C1 segment of cervical spinal cord (tissue), 14 donors: ENCODE results near the gene ANKRD6.

Source experiments
- DNase-seq, 14 donors: peaks; one replicate each; lab custom pipeline; 2025; lab: John Stamatoyannopoulos, UW

ANKRD6 gene

GRCh38 chr6:89412071-89413005, 20.6 kb upstream of the ANKRD6 start, which contains the start of gene RRAGD:
Gene RRAGD, minus strand, starts transcription at chr6:89412273. Its CDS starts 280 bp downstream, at chr6:89411993.
- DNase-seq, result peak in 13 of 14 donors; percentile 36 to 88 (median 75)

GRCh38 chr6:89413006-89413400, 19.9 kb upstream of the ANKRD6 start:
- DNase-seq, result peak in 2 of 14 donors; percentile 59 to 64

- DNase-seq, result no peak
Measured at GRCh38 chr6:89414215-89414614, 18.7 kb upstream of the ANKRD6 start.

GRCh38 chr6:89415185-89415584, 17.8 kb upstream of the ANKRD6 start:
- DNase-seq, result no peak

GRCh38 chr6:89416796-89417195, 16.2 kb upstream of the ANKRD6 start:
- DNase-seq, result no peak

GRCh38 chr6:89430201-89430962, 2.6 kb upstream of the ANKRD6 start:
- peak in 3 of 14 donors; percentile 3 to 16 (median 12) for DNase-seq

- peak in 6 of 14 donors; percentile 4 to 37 (median 32) for DNase-seq
Measured at GRCh38 chr6:89433252-89434149, 549 bp downstream of the ANKRD6 start.

- DNase-seq, result no peak
Measured at GRCh38 chr6:89434150-89434499, 1.2 kb downstream of the ANKRD6 start.

GRCh38 chr6:89434954-89435353, 2.0 kb downstream of the ANKRD6 start:
- DNase-seq, result peak in 1 of 14 donors; percentile 66

GRCh38 chr6:89436226-89436625, 3.3 kb downstream of the ANKRD6 start:
- no peak for DNase-seq

GRCh38 chr6:89438248-89438647, 5.3 kb downstream of the ANKRD6 start:
- DNase-seq, result no peak

- no peak for DNase-seq
Measured at GRCh38 chr6:89439014-89439413, 6.1 kb downstream of the ANKRD6 start.

GRCh38 chr6:89440200-89440599, 7.2 kb downstream of the ANKRD6 start:
- no peak for DNase-seq

- no peak for DNase-seq
Measured at GRCh38 chr6:89443658-89444057, 10.7 kb downstream of the ANKRD6 start.

- no peak for DNase-seq
Measured at GRCh38 chr6:89449193-89449592, 16.2 kb downstream of the ANKRD6 start.

GRCh38 chr6:89452281-89452680, 19.3 kb downstream of the ANKRD6 start:
- no peak for DNase-seq

- no peak for DNase-seq
Measured at GRCh38 chr6:89454300-89454699, 21.3 kb downstream of the ANKRD6 start.

GRCh38 chr6:89458704-89459103, 25.8 kb downstream of the ANKRD6 start:
- no peak for DNase-seq

- no peak for DNase-seq
Measured at GRCh38 chr6:89459501-89459900, 26.5 kb downstream of the ANKRD6 start.

- DNase-seq, result no peak
Measured at GRCh38 chr6:89460713-89461112, 27.8 kb downstream of the ANKRD6 start.

- DNase-seq, result no peak
Measured at GRCh38 chr6:89462503-89462902, 29.6 kb downstream of the ANKRD6 start.
